GM19025 (cell line): Measurements from ENCODE around the gene INMT.

ENCODE experiments used
- ATAC-seq: cut with Tn5 transposase; IDR thresholded peaks from one replicate; pipeline ENCODE4 v1.9.1; 2021; ENCODE audit warnings: mild to moderate bottlenecking, low read depth, moderate library complexity; ENCODE audit not compliant: unreplicated experiment

Gene INMT

DNA sequence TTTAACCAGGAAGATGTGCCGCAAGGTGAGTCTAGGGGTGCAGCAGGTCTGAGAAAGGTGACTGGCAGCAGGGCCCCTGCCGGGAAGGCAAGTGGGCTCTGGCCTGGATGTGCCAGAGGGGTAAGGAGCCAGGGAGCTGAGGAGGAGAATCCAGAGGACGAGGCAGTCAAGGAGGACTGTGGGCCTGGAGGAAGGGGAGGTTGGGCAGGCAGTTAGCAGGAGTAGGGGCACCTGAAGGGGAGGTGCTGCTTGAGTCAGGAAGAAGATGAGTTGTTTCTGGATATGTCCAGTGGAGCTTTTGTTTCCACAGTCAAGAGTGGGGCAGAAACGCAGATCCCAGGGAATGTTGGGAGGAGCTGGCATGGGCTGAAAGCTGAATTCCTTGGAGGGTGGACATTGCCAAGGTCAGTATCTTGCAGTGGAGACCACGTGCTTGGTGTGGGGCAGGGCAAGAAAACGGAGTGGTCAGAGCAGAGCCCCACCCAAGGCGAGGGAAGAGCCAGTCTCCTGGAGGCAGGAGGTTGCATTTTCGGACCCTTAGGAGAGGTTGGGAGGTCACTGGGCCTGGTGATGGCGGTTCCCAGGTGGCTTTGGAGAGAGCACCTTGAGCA lies 53.3 kb downstream of the INMT start:
- ATAC-seq = no peak

GRCh38 chr7:30805931-30806330 lies 54.0 kb downstream of the INMT start:
- ATAC-seq = no peak
